GM21528 (cell line): Measurements from ENCODE around the gene C15orf62.

ENCODE experiments used
- ATAC-seq: cut with Tn5 transposase; IDR thresholded peaks from one replicate; pipeline ENCODE4 v1.9.1; 2021; ENCODE audit warnings: mild to moderate bottlenecking, moderate library complexity; ENCODE audit not compliant: unreplicated experiment, low FRiP score

The C15orf62 gene

GRCh38 chr15:40807888-40808461 lies 38.2 kb downstream of the C15orf62 start:
- ATAC-seq = no peak

DNA sequence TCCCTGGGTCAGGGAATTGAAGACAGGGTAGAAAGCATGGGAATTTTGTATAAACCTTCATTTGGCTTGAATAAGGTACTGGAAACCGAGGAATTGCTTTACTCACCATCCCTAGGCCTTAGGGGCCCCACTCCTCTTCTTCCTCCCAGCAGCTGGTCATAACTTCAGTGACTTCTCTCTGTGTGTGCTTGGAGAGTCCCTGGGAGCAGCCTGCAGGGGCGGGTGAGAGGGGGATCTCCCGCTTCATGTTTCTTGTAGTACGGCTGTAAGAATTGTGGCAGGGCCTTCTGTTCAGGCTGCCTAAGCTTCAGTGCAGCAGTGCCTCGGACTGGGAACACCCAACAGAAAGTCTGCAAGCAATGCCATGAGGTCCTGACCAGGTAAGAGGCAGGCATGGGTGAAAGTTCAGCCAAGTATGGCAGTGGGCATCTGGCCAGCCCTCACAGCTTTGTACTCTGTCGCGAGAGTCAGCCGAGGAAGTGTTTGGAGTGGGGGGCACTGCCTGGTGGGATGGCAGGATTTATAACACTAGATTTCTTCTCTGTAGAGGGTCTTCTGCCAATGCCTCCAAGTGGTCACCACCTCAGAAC lies 39.2 kb downstream of the C15orf62 start:
- ATAC-seq = no peak

- ATAC-seq = no peak
These were observed 43.1 kb downstream of the C15orf62 start for GRCh38 chr15:40812721-40813425.

DNA sequence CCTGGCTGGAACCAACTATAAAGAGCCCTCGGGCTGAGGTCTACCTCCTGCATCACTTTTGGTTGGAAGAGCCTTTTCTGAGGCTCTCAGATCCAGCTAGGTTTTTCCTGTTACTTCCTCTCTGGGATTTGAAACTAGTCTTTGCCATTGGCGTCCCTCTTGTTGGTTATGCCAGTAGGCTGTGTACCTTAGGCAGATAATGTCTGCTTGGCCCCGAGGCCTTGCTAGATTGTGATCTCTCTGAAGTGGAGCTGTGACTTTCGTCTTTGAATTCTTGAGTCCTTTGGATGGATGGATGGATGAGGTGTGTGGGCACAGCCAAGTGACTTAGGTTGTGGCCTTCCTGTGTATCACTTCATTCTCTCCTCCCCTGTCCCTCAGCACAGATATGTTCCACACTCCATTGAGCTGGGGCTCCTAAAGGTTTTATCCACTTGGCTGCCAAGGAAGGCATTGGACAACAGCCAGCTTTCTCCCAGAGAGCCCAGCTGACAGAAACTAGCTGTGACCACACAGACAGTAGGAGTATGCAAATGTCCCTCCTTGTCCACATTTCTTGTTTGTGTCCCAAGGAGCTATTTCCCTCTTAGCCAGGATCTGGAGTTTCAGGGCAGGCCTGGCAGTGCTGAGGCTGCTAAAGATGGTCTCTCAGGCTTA lies 45.4 kb downstream of the C15orf62 start:
- no peak for ATAC-seq

- no peak for ATAC-seq
These were observed 49.3 kb downstream of the C15orf62 start for GRCh38 chr15:40819048-40819447.

DNA sequence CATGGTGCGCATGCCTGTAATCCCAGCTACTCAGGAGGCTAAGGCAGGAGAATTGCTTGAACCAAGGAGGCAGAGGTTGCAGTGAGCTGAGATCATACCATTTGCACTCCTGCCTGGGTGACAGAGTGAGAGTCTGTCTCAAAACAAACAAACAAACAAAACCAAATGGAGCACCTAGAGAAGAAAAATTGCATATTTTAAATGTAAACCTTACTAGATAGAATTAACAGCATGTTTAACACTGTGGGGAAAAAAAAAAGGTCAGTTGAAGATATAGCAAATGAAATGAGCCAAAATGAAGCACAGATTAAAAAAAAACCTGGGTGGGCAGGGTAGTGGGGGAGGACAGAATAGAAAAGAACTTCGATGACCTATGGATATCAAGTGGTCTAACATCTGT lies 51.4 kb downstream of the C15orf62 start:
- ATAC-seq = no peak
